NCI-H2107 treated with DMSO at 0.1 percent for 48 hours (cell line): ENCODE measurements around the gene ADAMTSL1.
"Not testable (repeated sequence)": the region's sequence is repeated elsewhere in the genome, so short reads cannot be mapped to it uniquely, and the experiment has no call there.

Experiments used
- DNase-seq: peaks from one replicate; lab custom pipeline; 2025; ENCODE audit not compliant: unreplicated experiment; lab: John Stamatoyannopoulos, UW

The ADAMTSL1 gene

GRCh38 chr9:18923671-18924430 is 449.9 kb downstream of the ADAMTSL1 start:
- no peak for DNase-seq

- no peak for DNase-seq
These were observed 451.9 kb downstream of the ADAMTSL1 start for GRCh38 chr9:18925880-18926279.

- DNase-seq, result no peak
These were observed 452.6 kb downstream of the ADAMTSL1 start for GRCh38 chr9:18926513-18926912.

- no peak for DNase-seq
These were observed 454.8 kb downstream of the ADAMTSL1 start for GRCh38 chr9:18928711-18929110.

DNA sequence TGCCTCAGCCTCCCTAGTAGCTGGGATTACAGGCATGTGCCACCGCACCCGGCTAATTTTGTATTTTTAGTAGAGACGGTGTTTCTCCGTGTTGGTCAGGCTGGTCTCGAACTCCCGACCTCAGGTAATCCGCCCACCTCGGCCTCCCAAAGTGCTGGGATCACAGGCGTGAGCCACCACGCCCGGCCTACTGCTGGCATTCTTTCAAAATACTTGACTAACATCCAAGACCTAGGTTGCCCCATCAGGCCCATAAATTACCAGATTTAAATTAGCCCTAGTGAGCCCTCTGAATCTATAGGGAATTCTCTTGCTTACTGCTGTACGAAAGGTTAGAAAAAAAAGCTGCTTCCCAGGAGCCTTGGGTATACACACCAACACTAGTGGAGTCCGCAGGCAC is 456.7 kb downstream of the ADAMTSL1 start:
- not testable (repeated sequence) for DNase-seq

DNA sequence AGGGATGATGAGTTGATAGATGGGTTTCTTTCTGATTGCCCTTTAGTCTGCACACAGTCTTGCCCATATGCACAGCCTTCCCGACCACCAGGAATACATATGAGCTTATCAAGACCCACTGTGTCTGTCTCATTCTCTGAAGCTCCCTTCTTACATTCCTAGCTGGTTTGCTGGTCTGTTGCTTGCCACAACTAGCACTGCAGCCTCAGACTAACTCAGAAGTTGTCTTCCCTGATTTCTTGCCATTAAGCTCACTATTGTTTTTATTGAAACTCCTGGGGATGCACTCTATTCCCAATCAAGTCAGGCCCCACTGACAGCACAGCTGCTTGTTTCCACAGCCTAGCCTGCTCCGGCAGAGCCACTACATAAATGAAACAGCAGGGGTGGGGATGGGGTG is 461.6 kb downstream of the ADAMTSL1 start:
- no peak for DNase-seq

DNA sequence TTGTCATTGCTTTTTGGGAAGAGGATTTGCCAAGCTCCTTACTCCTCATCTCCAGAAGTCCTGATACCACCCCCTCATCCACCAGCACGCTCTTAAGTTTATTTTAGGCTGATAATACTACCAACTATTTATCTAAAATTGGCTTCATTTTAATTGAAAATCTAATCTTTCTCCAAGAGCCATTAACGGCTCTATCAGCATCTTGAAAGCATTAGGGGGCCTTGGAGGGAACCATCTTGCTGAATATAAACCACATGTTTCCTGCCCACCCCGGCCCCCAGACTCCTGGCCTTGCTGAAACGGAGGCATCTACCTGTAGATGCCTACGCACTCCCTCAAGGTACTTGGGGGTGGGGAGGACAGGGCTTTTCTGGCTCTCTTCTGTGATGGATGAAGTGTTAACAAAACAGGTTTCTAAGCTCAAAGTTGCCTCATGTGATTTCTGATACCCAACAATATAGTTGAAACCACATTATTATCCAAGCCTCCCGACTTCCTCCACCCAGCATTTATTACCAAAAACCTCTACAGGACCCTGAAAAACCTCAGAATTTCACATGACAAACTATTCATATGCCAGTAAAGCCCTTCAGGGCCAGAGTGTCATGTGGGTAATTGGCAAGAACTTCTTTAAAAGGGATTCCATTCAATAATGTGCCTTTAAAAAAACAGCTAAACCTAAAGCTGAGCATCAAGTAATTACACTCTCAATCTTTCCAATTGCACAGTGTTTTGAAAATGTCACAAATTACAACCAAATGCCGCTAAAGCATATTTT is 462.3 kb downstream of the ADAMTSL1 start:
- DNase-seq, result no peak

GRCh38 chr9:18939943-18940342 is 466.0 kb downstream of the ADAMTSL1 start:
- DNase-seq, result no peak

DNA sequence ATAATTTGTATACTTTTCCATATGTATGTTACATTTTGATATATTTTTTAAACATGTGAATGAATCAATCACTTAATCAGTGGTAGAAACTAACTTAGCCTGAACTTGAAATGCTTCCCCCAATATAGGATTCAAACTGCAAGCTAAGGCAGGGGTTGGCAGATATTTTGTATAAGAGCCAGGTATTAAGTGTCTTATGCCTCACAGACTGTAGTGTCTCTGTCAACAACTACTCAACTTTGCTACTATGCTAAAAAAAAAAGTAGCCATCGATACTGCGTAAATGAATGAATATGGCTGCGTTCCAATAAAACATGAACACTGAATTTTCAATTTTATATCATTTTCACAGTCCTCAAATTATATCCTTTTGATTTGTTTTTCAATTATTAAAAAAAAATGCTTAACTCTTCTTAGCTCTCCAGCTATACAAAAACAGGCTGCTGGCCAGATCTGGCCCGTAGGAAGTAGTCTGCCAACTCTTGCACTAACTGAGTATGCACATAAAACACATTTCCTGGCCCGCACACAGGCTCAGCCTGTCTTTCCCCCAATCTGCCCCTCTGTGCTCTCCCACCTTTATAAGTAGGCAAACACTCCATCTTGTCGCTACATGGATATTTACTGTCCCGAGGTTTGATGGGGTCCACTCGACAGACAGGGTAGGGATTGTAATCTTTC is 467.2 kb downstream of the ADAMTSL1 start:
- DNase-seq, result no peak

GRCh38 chr9:18942801-18943200 is 468.8 kb downstream of the ADAMTSL1 start:
- DNase-seq, result no peak

DNA sequence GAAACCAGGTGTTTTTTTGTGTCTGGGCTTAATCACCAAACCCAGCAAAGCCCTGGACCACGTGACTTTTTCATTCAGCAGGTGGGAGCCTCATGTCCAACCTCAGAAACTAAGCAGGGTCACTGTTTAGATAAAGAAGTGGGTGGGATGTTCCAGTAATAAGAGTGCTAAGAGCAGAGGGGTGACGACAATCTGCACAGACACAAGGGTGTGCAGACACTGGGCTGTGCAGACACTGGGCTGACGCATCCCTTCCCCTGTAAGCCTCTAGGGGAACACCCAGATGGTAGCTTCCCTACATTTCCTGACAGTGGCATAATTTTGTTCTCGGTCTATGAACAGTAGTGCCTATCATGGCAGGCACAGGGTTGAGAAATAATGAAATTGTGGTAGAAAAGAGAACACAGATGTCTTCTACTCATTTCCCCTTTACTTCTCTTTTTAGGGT is 474.0 kb downstream of the ADAMTSL1 start:
- peak; percentile 81 for DNase-seq

- DNase-seq, result no peak
These were observed 478.0 kb downstream of the ADAMTSL1 start for GRCh38 chr9:18951936-18952335.

DNA sequence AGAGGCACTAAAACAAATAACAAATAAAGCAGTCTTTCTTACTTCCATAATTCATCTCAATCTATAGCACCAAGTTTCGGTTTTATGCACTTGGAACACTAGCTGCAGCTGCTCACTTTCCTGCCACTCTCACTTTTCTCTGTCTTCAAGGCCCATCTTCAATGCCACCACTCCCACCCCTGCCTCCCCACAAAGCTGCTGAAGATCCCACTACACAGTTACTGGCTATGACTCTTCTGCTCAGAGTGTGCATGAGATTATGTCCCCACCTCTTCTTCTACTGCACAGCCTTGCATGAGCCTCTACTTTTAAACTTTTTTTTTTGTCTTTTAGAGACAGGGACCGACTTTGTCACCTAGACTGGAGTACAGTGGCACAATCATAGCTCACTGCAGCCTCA is 481.7 kb downstream of the ADAMTSL1 start:
- DNase-seq, result no peak
